ENCODE data around the gene ZNF831.

Gene ZNF831

GRCh38 chr20:59220161-59220560 lies 56.5 kb downstream of the ZNF831 start:
- Mint-ChIP-seq H3K36me3 (ENCODE audit: insufficient read depth) (peaks cover 28% of the 10 kb centered on the region), H3K4me3 (no peak overlapping the region), H3K27ac (ENCODE audit: low read depth) (no peak overlapping the region), H3K9me3 (no peaks in the 10 kb centered on the region), H3K27me3 (no peaks in the 10 kb centered on the region), H3K4me1 (peaks cover 17% of the 10 kb centered on the region)
- no peak for DNase-seq (ENCODE audit: low spot score in 2 of 2)
- no peak for ATAC-seq (replicated peaks; ENCODE audit: extremely low read depth, poor library complexity, severe bottlenecking)

DNA sequence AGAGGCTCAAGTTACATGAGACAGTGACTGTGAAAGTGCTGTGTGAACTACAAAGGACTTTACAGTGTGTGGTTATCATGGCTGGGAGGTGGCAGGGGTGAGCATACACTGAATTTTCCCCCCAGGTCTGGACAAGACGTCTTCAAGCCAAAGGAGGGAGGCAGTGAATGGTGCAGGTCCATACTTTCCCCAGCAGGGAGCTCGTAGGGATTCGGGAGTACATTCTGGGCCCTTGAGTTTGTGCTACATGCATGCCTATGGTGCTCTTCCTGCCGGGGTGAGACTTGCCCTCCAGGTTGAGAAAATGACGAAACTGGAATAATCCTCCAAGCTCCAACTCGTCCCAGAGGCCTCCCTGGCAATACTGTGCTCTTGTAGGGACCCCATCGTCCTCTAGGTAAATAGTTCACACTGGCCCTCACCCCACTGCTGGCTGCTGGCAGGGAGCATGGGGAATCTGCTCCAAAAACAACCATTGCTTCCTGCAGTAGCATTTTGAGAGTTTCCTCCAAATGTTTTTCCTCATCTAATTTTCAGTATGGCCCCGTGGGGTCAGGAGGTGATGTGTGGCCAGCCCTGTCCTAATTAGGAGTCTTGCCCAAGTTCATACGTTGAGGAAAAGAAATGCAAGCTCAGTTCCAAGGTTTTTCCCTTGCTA lies 57.6 kb downstream of the ZNF831 start:
- DNase-seq (ENCODE audit: low spot score in 2 of 2) (no peak), ATAC-seq (replicated peaks; ENCODE audit: extremely low read depth, poor library complexity, severe bottlenecking) (no peak)
- H3K27ac Mint-ChIP-seq (ENCODE audit: low read depth): peak overlapping the region; percentile 41
- H3K27me3 Mint-ChIP-seq: no peaks in the 10 kb centered on the region
- H3K4me3 Mint-ChIP-seq: no peak overlapping the region
- H3K36me3 Mint-ChIP-seq (ENCODE audit: insufficient read depth): peaks cover 23% of the 10 kb centered on the region
- no peaks in the 10 kb centered on the region for H3K9me3 Mint-ChIP-seq
- peaks cover 21% of the 10 kb centered on the region for H3K4me1 Mint-ChIP-seq

GRCh38 chr20:59221707-59222252 lies 58.2 kb downstream of the ZNF831 start:
- peak overlapping the region; percentile 41 for H3K27ac Mint-ChIP-seq (ENCODE audit: low read depth)
- no peak for DNase-seq (ENCODE audit: low spot score in 2 of 2)
- ATAC-seq (replicated peaks; ENCODE audit: extremely low read depth, poor library complexity, severe bottlenecking): no peak
- peaks cover 17% of the 10 kb centered on the region for H3K36me3 Mint-ChIP-seq (ENCODE audit: insufficient read depth)
- peaks cover 17% of the 10 kb centered on the region for H3K4me1 Mint-ChIP-seq
- H3K9me3 Mint-ChIP-seq: no peaks in the 10 kb centered on the region
- H3K27me3 Mint-ChIP-seq: no peaks in the 10 kb centered on the region
- peak overlapping the region; percentile 60 for H3K4me3 Mint-ChIP-seq

GRCh38 chr20:59222253-59223181 lies 58.9 kb downstream of the ZNF831 start:
- H3K4me3 Mint-ChIP-seq: peak overlapping the region; percentile 60
- H3K4me1 Mint-ChIP-seq: peaks cover 17% of the 10 kb centered on the region
- H3K27ac Mint-ChIP-seq (ENCODE audit: low read depth): peak overlapping the region; percentile 76
- no peaks in the 10 kb centered on the region for H3K9me3 Mint-ChIP-seq
- peaks cover 16% of the 10 kb centered on the region for H3K36me3 Mint-ChIP-seq (ENCODE audit: insufficient read depth)
- ATAC-seq (replicated peaks; ENCODE audit: extremely low read depth, poor library complexity, severe bottlenecking): peak; percentile 88
- DNase-seq (ENCODE audit: low spot score in 2 of 2): peak; percentile 62 to 74
- no peaks in the 10 kb centered on the region for H3K27me3 Mint-ChIP-seq

DNA sequence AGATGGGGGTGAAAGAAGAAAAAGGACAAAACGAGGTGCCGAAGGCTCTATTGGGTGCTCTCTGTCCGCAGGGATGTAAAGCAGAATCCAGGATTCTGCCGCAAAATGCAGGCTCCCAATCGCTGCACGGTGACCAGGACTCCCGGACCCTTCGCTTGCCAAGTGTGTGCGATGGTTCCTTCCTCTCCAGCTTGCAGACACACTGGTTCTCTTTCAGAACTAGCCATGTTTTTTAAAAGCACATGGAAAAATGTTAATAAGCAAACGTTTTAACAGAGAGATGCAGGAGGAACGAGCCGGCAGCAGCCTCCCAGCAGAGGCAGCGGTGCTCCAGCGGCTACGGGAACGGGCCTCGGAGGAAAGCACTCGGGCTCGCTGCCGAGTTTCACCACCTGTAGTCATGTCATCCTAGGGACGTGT lies 59.6 kb downstream of the ZNF831 start:
- no peak for DNase-seq (ENCODE audit: low spot score in 2 of 2)
- peak overlapping the region; percentile 76 for H3K27ac Mint-ChIP-seq (ENCODE audit: low read depth)
- H3K4me1 Mint-ChIP-seq: peaks cover 17% of the 10 kb centered on the region
- no peaks in the 10 kb centered on the region for H3K27me3 Mint-ChIP-seq
- peaks cover 16% of the 10 kb centered on the region for H3K36me3 Mint-ChIP-seq (ENCODE audit: insufficient read depth)
- H3K9me3 Mint-ChIP-seq: no peaks in the 10 kb centered on the region
- no peak for ATAC-seq (replicated peaks; ENCODE audit: extremely low read depth, poor library complexity, severe bottlenecking)
- H3K4me3 Mint-ChIP-seq: no peak overlapping the region

DNA sequence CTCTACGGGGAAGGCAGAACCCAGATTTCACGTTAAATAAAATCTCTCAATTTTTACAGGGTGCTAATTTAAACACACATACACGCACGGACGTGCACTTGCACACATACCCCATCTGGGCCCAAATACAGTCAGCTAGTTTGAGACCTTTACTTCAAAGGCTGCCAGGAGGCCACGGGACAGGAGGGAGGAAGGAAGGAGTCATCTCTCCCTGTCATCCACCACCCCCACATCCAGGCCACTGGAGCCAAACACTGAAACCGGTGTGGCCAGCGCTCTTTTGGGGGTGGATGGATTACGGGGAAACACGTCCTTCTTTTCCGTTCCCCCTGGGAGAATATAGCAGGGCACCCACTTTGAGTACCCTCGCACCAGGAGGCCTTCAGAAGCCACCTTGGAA lies 60.1 kb downstream of the ZNF831 start:
- Mint-ChIP-seq H3K36me3 (ENCODE audit: insufficient read depth) (peaks cover 19% of the 10 kb centered on the region), H3K4me3 (no peak overlapping the region), H3K27ac (ENCODE audit: low read depth) (no peak overlapping the region), H3K4me1 (peaks cover 17% of the 10 kb centered on the region), H3K27me3 (no peaks in the 10 kb centered on the region), H3K9me3 (no peaks in the 10 kb centered on the region)
- ATAC-seq (replicated peaks; ENCODE audit: extremely low read depth, poor library complexity, severe bottlenecking): no peak
- DNase-seq (ENCODE audit: low spot score in 2 of 2): no peak

- Mint-ChIP-seq H3K9me3 (no peaks in the 10 kb centered on the region), H3K36me3 (ENCODE audit: insufficient read depth) (peaks cover 21% of the 10 kb centered on the region), H3K4me1 (peaks cover 17% of the 10 kb centered on the region), H3K27me3 (no peaks in the 10 kb centered on the region), H3K27ac (ENCODE audit: low read depth) (no peak overlapping the region), H3K4me3 (no peak overlapping the region)
- DNase-seq (ENCODE audit: low spot score in 2 of 2) (no peak), ATAC-seq (replicated peaks; ENCODE audit: extremely low read depth, poor library complexity, severe bottlenecking) (no peak)
Measured at GRCh38 chr20:59224236-59224635, 60.6 kb downstream of the ZNF831 start.

GRCh38 chr20:59230385-59230784 lies 66.8 kb downstream of the ZNF831 start:
- no peak overlapping the region for H3K4me3 Mint-ChIP-seq
- ATAC-seq (replicated peaks; ENCODE audit: extremely low read depth, poor library complexity, severe bottlenecking): no peak
- no peaks in the 10 kb centered on the region for H3K9me3 Mint-ChIP-seq
- no peak overlapping the region for H3K27ac Mint-ChIP-seq (ENCODE audit: low read depth)
- no peaks in the 10 kb centered on the region for H3K27me3 Mint-ChIP-seq
- DNase-seq (ENCODE audit: low spot score in 2 of 2): no peak
- H3K4me1 Mint-ChIP-seq: peaks cover 11% of the 10 kb centered on the region
- peaks cover 36% of the 10 kb centered on the region for H3K36me3 Mint-ChIP-seq (ENCODE audit: insufficient read depth)

DNA sequence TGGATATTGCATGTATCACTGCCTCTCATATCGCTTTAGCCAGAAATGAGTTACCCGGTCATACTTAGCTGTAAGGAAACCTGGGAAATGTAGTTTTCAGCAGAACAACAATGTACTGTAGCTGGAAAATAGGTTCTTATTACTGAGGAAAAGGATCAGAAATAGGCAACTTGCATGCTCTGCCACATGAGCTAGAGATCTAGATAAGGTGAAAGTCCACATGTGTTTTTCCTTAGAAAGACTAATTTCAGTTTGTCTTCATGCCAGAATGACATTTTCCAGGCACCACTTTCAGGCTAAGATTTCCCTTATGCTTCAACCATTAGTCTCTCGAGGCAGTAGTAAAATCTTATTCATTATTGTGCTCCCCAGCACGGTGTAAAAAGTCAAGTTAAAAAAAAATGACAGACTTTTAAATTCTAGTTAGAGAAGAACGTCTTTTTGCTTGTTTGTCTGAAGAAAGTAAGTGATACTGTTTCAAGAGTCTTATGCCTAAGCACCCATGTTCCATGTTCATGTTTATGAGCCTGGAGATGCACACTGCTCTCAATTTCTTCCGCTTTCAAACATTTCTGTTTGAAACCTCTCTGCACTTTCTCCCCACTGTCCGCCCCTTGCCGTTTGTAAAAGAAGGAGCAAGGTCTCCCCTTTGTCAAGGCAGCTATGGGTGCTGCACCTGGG lies 67.6 kb downstream of the ZNF831 start:
- no peak for DNase-seq (ENCODE audit: low spot score in 2 of 2)
- no peak for ATAC-seq (replicated peaks; ENCODE audit: extremely low read depth, poor library complexity, severe bottlenecking)
- no peak overlapping the region for H3K27ac Mint-ChIP-seq (ENCODE audit: low read depth)
- peaks cover 14% of the 10 kb centered on the region for H3K4me1 Mint-ChIP-seq
- H3K36me3 Mint-ChIP-seq (ENCODE audit: insufficient read depth): peaks cover 37% of the 10 kb centered on the region
- no peaks in the 10 kb centered on the region for H3K27me3 Mint-ChIP-seq
- H3K4me3 Mint-ChIP-seq: no peak overlapping the region
- no peaks in the 10 kb centered on the region for H3K9me3 Mint-ChIP-seq

GRCh38 chr20:59232618-59233017 lies 69.0 kb downstream of the ZNF831 start:
- Mint-ChIP-seq H3K27ac (ENCODE audit: low read depth) (no peak overlapping the region), H3K9me3 (no peaks in the 10 kb centered on the region)
- no peak for ATAC-seq (replicated peaks; ENCODE audit: extremely low read depth, poor library complexity, severe bottlenecking)

GRCh38 chr20:59235226-59235625 lies 71.6 kb downstream of the ZNF831 start:
- no peak for DNase-seq (ENCODE audit: low spot score in 2 of 2)
- Mint-ChIP-seq H3K9me3 (no peaks in the 10 kb centered on the region), H3K27me3 (no peaks in the 10 kb centered on the region), H3K36me3 (ENCODE audit: insufficient read depth) (peaks cover 49% of the 10 kb centered on the region), H3K4me3 (no peak overlapping the region), H3K27ac (ENCODE audit: low read depth) (peak overlapping the region; percentile 68), H3K4me1 (peaks cover 14% of the 10 kb centered on the region)
- ATAC-seq (replicated peaks; ENCODE audit: extremely low read depth, poor library complexity, severe bottlenecking): no peak

More at GRCh38 chr20:59232618-59233017, 69.0 kb downstream of the ZNF831 start:
- peaks cover 37% of the 10 kb centered on the region for H3K36me3 Mint-ChIP-seq (ENCODE audit: insufficient read depth)
- peaks cover 14% of the 10 kb centered on the region for H3K4me1 Mint-ChIP-seq
- H3K27me3 Mint-ChIP-seq: no peaks in the 10 kb centered on the region
- no peak for DNase-seq (ENCODE audit: low spot score in 2 of 2)
- no peak overlapping the region for H3K4me3 Mint-ChIP-seq

GRCh38 chr20:59240006-59240405 lies 76.4 kb downstream of the ZNF831 start:
- no peak overlapping the region for H3K27ac Mint-ChIP-seq (ENCODE audit: low read depth)
- DNase-seq (ENCODE audit: low spot score in 2 of 2) (no peak), ATAC-seq (replicated peaks; ENCODE audit: extremely low read depth, poor library complexity, severe bottlenecking) (no peak)
- no peaks in the 10 kb centered on the region for H3K9me3 Mint-ChIP-seq
- H3K27me3 Mint-ChIP-seq: no peaks in the 10 kb centered on the region
- H3K4me1 Mint-ChIP-seq: peaks cover 19% of the 10 kb centered on the region
- H3K4me3 Mint-ChIP-seq: no peak overlapping the region
- peaks cover 62% of the 10 kb centered on the region for H3K36me3 Mint-ChIP-seq (ENCODE audit: insufficient read depth)
